Measurements from ENCODE around the gene PIP4K2C.

- TF ChIP-seq TARDBP (IDR thresholded peaks at IDR 0.05) (no peak), FOXM1 (IDR thresholded peaks at IDR 0.05; ENCODE audit: borderline replicate concordance) (no peak), HDGF (IDR thresholded peaks at IDR 0.05; ENCODE audit: borderline replicate concordance) (no peak), SUZ12 (IDR thresholded peaks at IDR 0.05) (no peak), SP1 (IDR thresholded peaks at IDR 0.05) (no peak), FOXK2 (IDR thresholded peaks at IDR 0.05) (no peak), BHLHE40 (IDR thresholded peaks at IDR 0.05; ENCODE audit: borderline replicate concordance) (no peak), L3MBTL2 (conservative IDR thresholded peaks at IDR 0.05) (no peak), ZNF384 (IDR thresholded peaks at IDR 0.05) (no peak), ELF4 (IDR thresholded peaks at IDR 0.05) (no peak), NFRKB (IDR thresholded peaks at IDR 0.05) (no peak), FOXA1 (IDR thresholded peaks at IDR 0.05) (no peak), ARNT (IDR thresholded peaks at IDR 0.05) (no peak)
Measured at GRCh38 chr12:57612711-57613426, 21.9 kb downstream of the PIP4K2C start.

All from HEK293T (cell line).